ENCODE measurements around the gene ANTXR2. TPM values are rescaled to one million over a fixed set of nuclear protein-coding genes. Genes with fewer than 3 reads are reported as not detected.

The ANTXR2 gene
- total and polyA plus RNA-seq, 2 donors (not counting 3 experiments of a cell fraction or from before 2014, with no cell fraction given), result 6.6 to 64.6 TPM

DNA sequence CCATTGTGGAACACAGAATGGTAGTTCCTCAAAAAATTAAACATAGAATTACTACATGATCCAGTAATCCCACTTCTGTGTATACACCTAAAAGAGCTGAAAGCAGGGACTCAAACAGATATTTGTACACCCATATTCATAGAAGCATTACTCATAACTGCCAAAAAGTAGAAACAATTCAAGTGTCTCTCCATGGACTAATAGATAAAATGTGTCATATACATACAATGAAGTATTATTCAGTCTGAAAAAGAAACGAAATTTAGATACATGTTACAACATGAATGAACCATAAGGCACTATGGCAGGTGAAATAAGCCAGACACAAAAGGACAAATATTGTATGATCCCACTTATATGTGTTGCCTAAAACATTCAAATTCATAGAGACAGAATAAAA lies 145.1 kb downstream of the ANTXR2 start:
- Histone ChIP-seq H3K4me1 (ENCODE audit: control insufficient read depth, extremely low read depth, insufficient read depth, low read length) (no peaks in the 10 kb centered on the region), H3K9me1 (replicated peaks; ENCODE audit: control insufficient read depth, extremely low read depth, insufficient read depth, low read length) (no peaks in the 10 kb centered on the region), H3K9ac (replicated peaks; ENCODE audit: extremely low read depth, insufficient read depth, low read length) (no peak overlapping the region), H2AFZ (ENCODE audit: low read depth, low read length) (no peak overlapping the region), H3K9me3 (replicated peaks; ENCODE audit: control insufficient read depth, insufficient read depth, low read length) (no peaks in the 10 kb centered on the region), H3K27me3 (ENCODE audit: control insufficient read depth in 2 of 2, insufficient read depth in 2 of 2, low read length in 2 of 2) (no peaks in the 10 kb centered on the region), H3K4me2 (ENCODE audit: insufficient read depth, low read length) (no peak overlapping the region), H3K79me2 (ENCODE audit: control insufficient read depth, insufficient read depth, low read length) (no peaks in the 10 kb centered on the region), H3K27ac (ENCODE audit: insufficient read depth, low read depth, low read length) (no peak overlapping the region), H4K20me1 (replicated peaks; ENCODE audit: control insufficient read depth, extremely low read depth, insufficient read depth, low read length) (no peaks in the 10 kb centered on the region), H3K4me3 (replicated peaks in 1 of 3; ENCODE audit: insufficient read depth in 1 of 3, low read depth in 1 of 3, low read length in 3 of 3) (no peak overlapping the region), H3K36me3 (ENCODE audit: control insufficient read depth in 2 of 2, extremely low read depth in 1 of 2, insufficient read depth in 2 of 2, low read length in 2 of 2) (no peaks in the 10 kb centered on the region)
- TF ChIP-seq FOS (IDR thresholded peaks at IDR 0.05; ENCODE audit: borderline replicate concordance, insufficient read depth, low read length) (no peak), POLR2AphosphoS5 (IDR thresholded peaks at IDR 0.05; ENCODE audit: insufficient read depth, low read depth, low read length) (no peak), EZH2 (IDR thresholded peaks at IDR 0.05; ENCODE audit: borderline replicate concordance, low read depth, low read length, severe bottlenecking) (no peak), POLR2A (IDR thresholded peaks at IDR 0.05; ENCODE audit: low read depth, low read length) (no peak), GATA2 (IDR thresholded peaks at IDR 0.05; ENCODE audit: insufficient read depth, insufficient read length, low read depth, low read length) (no peak), JUN (IDR thresholded peaks at IDR 0.05; ENCODE audit: borderline replicate concordance, insufficient read depth, insufficient read length, low read depth) (no peak), MYC (IDR thresholded peaks at IDR 0.05; ENCODE audit: low read depth, low read length) (no peak)
- TF ChIP-seq, protein P1, sequence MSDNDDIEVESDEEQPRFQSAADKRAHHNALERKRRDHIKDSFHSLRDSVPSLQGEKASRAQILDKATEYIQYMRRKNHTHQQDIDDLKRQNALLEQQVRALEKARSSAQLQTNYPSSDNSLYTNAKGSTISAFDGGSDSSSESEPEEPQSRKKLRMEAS (IDR thresholded peaks at IDR 0.05; ENCODE audit: insufficient read depth, insufficient read length), result no peak
- TF ChIP-seq, protein P2, sequence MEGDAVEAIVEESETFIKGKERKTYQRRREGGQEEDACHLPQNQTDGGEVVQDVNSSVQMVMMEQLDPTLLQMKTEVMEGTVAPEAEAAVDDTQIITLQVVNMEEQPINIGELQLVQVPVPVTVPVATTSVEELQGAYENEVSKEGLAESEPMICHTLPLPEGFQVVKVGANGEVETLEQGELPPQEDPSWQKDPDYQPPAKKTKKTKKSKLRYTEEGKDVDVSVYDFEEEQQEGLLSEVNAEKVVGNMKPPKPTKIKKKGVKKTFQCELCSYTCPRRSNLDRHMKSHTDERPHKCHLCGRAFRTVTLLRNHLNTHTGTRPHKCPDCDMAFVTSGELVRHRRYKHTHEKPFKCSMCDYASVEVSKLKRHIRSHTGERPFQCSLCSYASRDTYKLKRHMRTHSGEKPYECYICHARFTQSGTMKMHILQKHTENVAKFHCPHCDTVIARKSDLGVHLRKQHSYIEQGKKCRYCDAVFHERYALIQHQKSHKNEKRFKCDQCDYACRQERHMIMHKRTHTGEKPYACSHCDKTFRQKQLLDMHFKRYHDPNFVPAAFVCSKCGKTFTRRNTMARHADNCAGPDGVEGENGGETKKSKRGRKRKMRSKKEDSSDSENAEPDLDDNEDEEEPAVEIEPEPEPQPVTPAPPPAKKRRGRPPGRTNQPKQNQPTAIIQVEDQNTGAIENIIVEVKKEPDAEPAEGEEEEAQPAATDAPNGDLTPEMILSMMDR (IDR thresholded peaks at IDR 0.05; ENCODE audit: extremely low read depth in 1 of 2, insufficient read depth in 1 of 2, low read depth in 1 of 2, low read length in 2 of 2), result no peak
- intact Hi-C loops (cut with micrococcal nuclease), result no loop called here
- BruUV-seq (replicated peaks), result no TSS peak
- ChIA-PET CTCF (no interaction called here), POLR2A (no interaction called here)
- no peak for FAIRE-seq
- dilution Hi-C loops (cut with MboI; ENCODE audit: extremely low pct_ligation_motif_present, low sequenced_read_pairs), result no loop called here
- no peak for DNase-seq (ENCODE audit: low read depth, low spot score)

All from endothelial cell of umbilical vein (primary cell).